ENCODE results near the gene DPH5.

DPH5 gene

GRCh38 chr1:101030881-101031280 lies 5.3 kb upstream of the DPH5 start:
- no peak for DNase-seq (ENCODE audit: low spot score)

- no peak for DNase-seq (ENCODE audit: low spot score)
These were observed 3.6 kb upstream of the DPH5 start for GRCh38 chr1:101029184-101029583.

GRCh38 chr1:101028466-101028865 lies 2.9 kb upstream of the DPH5 start:
- DNase-seq (ENCODE audit: low spot score): no peak

GRCh38 chr1:101027194-101027772 lies 1.7 kb upstream of the DPH5 start:
- no peak for DNase-seq (ENCODE audit: low spot score)

- DNase-seq (ENCODE audit: low spot score): no peak
These were observed 825 bp upstream of the DPH5 start for GRCh38 chr1:101026430-101026788.

- peak; percentile 44 for DNase-seq (ENCODE audit: low spot score)
These were observed 314 bp downstream of the DPH5 start for GRCh38 chr1:101025283-101025656.

- no peak for DNase-seq (ENCODE audit: low spot score)
These were observed 3.3 kb downstream of the DPH5 start for GRCh38 chr1:101022294-101022693.

GRCh38 chr1:101017448-101017847 lies 8.1 kb downstream of the DPH5 start:
- DNase-seq (ENCODE audit: low spot score): no peak

GRCh38 chr1:101013776-101014175 lies 11.8 kb downstream of the DPH5 start:
- no peak for DNase-seq (ENCODE audit: low spot score)

- no peak for DNase-seq (ENCODE audit: low spot score)
These were observed 17.3 kb downstream of the DPH5 start for GRCh38 chr1:101008229-101008834.

- no peak for DNase-seq (ENCODE audit: low spot score)
These were observed 19.0 kb downstream of the DPH5 start for GRCh38 chr1:101006553-101006952.

GRCh38 chr1:101005871-101006270 lies 19.7 kb downstream of the DPH5 start:
- DNase-seq (ENCODE audit: low spot score): no peak

GRCh38 chr1:101005183-101005582 lies 20.4 kb downstream of the DPH5 start:
- no peak for DNase-seq (ENCODE audit: low spot score)

GRCh38 chr1:101004670-101005069 lies 20.9 kb downstream of the DPH5 start:
- DNase-seq (ENCODE audit: low spot score): no peak

GRCh38 chr1:101004061-101004460 lies 21.5 kb downstream of the DPH5 start:
- DNase-seq (ENCODE audit: low spot score): no peak

GRCh38 chr1:101003012-101003650 lies 22.5 kb downstream of the DPH5 start:
- no peak for DNase-seq (ENCODE audit: low spot score)

- DNase-seq (ENCODE audit: low spot score): no peak
These were observed 23.0 kb downstream of the DPH5 start for GRCh38 chr1:101002551-101002950.

GRCh38 chr1:101000131-101000873 lies 25.3 kb downstream of the DPH5 start:
- no peak for DNase-seq (ENCODE audit: low spot score)

GRCh38 chr1:100998426-100998825 lies 27.2 kb downstream of the DPH5 start:
- no peak for DNase-seq (ENCODE audit: low spot score)

- DNase-seq (ENCODE audit: low spot score): no peak
These were observed 30.2 kb downstream of the DPH5 start for GRCh38 chr1:100995198-100995988.

- no peak for DNase-seq (ENCODE audit: low spot score)
These were observed 36.1 kb downstream of the DPH5 start for GRCh38 chr1:100989306-100990077.

GRCh38 chr1:100988121-100988520 lies 37.5 kb downstream of the DPH5 start:
- no peak for DNase-seq (ENCODE audit: low spot score)
